Measurements from ENCODE around the gene NR3C2.

DNA sequence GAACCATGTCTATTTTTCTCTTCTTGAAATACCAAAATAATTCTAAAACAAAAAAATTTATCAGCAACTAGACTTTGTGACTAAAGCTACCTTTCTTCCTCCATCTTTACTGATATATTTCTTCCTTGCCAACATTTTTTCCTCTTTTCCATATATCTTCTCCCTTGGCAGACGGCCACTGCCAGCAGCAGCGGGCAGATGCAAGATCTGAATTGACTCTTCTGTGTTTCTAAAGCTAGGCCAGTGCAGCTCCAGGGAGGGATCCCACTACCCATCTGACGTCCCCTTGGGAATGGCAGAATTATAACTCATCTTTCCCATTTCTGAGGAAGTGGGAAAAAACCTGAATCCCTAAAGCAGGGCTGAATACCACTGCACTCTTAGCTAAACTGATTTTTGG, 206.4 kb downstream of the NR3C2 start:
- TF ChIP-seq, protein P1, sequence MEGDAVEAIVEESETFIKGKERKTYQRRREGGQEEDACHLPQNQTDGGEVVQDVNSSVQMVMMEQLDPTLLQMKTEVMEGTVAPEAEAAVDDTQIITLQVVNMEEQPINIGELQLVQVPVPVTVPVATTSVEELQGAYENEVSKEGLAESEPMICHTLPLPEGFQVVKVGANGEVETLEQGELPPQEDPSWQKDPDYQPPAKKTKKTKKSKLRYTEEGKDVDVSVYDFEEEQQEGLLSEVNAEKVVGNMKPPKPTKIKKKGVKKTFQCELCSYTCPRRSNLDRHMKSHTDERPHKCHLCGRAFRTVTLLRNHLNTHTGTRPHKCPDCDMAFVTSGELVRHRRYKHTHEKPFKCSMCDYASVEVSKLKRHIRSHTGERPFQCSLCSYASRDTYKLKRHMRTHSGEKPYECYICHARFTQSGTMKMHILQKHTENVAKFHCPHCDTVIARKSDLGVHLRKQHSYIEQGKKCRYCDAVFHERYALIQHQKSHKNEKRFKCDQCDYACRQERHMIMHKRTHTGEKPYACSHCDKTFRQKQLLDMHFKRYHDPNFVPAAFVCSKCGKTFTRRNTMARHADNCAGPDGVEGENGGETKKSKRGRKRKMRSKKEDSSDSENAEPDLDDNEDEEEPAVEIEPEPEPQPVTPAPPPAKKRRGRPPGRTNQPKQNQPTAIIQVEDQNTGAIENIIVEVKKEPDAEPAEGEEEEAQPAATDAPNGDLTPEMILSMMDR (IDR thresholded peaks at IDR 0.05 in 2 of 3, conservative IDR thresholded peaks at IDR 0.05 in 1 of 3; ENCODE audit: control insufficient read depth in 2 of 3, extremely low read depth in 1 of 3, insufficient read depth in 1 of 3, low read depth in 3 of 3, low read length in 3 of 3) = no peak
- TF ChIP-seq ETV6 (conservative IDR thresholded peaks at IDR 0.05 in 1 of 2, IDR thresholded peaks at IDR 0.05 in 1 of 2; ENCODE audit: borderline replicate concordance in 1 of 2, low read depth in 1 of 2) (no peak), ZNF274 (IDR thresholded peaks at IDR 0.05; ENCODE audit: insufficient read depth, insufficient read length) (no peak), RCOR1 (conservative IDR thresholded peaks at IDR 0.05; ENCODE audit: low read depth, low read length) (no peak), POLR2AphosphoS5 (IDR thresholded peaks at IDR 0.05; ENCODE audit: low read length) (no peak), LARP7 (IDR thresholded peaks at IDR 0.05) (no peak), NR2C2 (IDR thresholded peaks at IDR 0.05; ENCODE audit: borderline replicate concordance, control insufficient read depth, insufficient read length, low read depth) (no peak), CBX5 (IDR thresholded peaks at IDR 0.05; ENCODE audit: low read depth) (no peak), JUND (IDR thresholded peaks at IDR 0.05; ENCODE audit: low read depth, low read length) (no peak), ZNF207 (IDR thresholded peaks at IDR 0.05; ENCODE audit: borderline replicate concordance) (no peak), MYC (IDR thresholded peaks at IDR 0.05; ENCODE audit: insufficient read depth, insufficient read length, insufficient replicate concordance, low read length, severe bottlenecking) (no peak), ASH2L (IDR thresholded peaks at IDR 0.05; ENCODE audit: borderline replicate concordance, low read depth) (no peak)
- TF ChIP-seq, protein P2, sequence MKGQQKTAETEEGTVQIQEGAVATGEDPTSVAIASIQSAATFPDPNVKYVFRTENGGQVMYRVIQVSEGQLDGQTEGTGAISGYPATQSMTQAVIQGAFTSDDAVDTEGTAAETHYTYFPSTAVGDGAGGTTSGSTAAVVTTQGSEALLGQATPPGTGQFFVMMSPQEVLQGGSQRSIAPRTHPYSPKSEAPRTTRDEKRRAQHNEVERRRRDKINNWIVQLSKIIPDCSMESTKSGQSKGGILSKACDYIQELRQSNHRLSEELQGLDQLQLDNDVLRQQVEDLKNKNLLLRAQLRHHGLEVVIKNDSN (IDR thresholded peaks at IDR 0.05; ENCODE audit: borderline replicate concordance, extremely low read length, insufficient read depth, low read depth, low read length) = no peak
